Glutamatergic neuron (in vitro differentiated cells): ENCODE results near the gene BEND5. TPM values are rescaled to one million over a fixed set of nuclear protein-coding genes. Genes with fewer than 3 reads are reported as not detected.

Source experiments
- DNase-seq: peaks from one replicate; pipeline ENCODE4 v3.0.0; 2022
- H3K27ac Mint-ChIP-seq: one replicate; pipeline ENCODE4 v1.8.0; 2020; ENCODE audit warnings: mild to moderate bottlenecking, mixed read lengths, inconsistent platforms; ENCODE audit not compliant: unreplicated experiment
- H3K27me3 Mint-ChIP-seq: one replicate; pipeline ENCODE4 v1.8.0; 2020; ENCODE audit warnings: mild to moderate bottlenecking, moderate library complexity, mixed read lengths, inconsistent platforms; ENCODE audit not compliant: unreplicated experiment
- H3K36me3 Mint-ChIP-seq: one replicate; pipeline ENCODE4 v1.8.0; 2020; ENCODE audit warnings: mild to moderate bottlenecking, mixed read lengths, inconsistent platforms; ENCODE audit not compliant: unreplicated experiment
- H3K4me1 Mint-ChIP-seq: one replicate; pipeline ENCODE4 v1.8.0; 2020; ENCODE audit warnings: mild to moderate bottlenecking, low read depth, mixed read lengths, inconsistent platforms; ENCODE audit not compliant: unreplicated experiment
- H3K4me3 Mint-ChIP-seq: one replicate; pipeline ENCODE4 v1.8.0; 2020; ENCODE audit warnings: mild to moderate bottlenecking, mixed read lengths, inconsistent platforms; ENCODE audit not compliant: unreplicated experiment
- H3K9me3 Mint-ChIP-seq: one replicate; pipeline ENCODE4 v1.8.0; 2020; ENCODE audit warnings: mild to moderate bottlenecking, moderate library complexity, mixed read lengths, inconsistent platforms; ENCODE audit not compliant: unreplicated experiment
- CTCF ChIP-seq: fragments of 200-600 bp; sonication (generic); IDR thresholded peaks from one replicate; pipeline ENCODE4 v1.5.0; 2021; ENCODE audit not compliant: partially characterized antibody, unreplicated experiment
- total RNA-seq: library from RNA; stranded (reverse); fragmentation: NEBNext Ultra II Directional; extraction: Animal tissue kit (Norgen Biotek cat#: 25700); gene quantifications from one replicate; pipeline ENCODE4 v1.2.1, GENCODE V29; 2021; ENCODE audit not compliant: unreplicated experiment

The BEND5 gene
- total RNA-seq, 1 donor from 2014 or later, result 34.8 TPM

- Mint-ChIP-seq H3K36me3 (no peaks in the 10 kb centered on the region), H3K4me3 (no peak overlapping the region), H3K9me3 (no peaks in the 10 kb centered on the region), H3K27ac (no peak overlapping the region), H3K4me1 (peaks cover 25% of the 10 kb centered on the region), H3K27me3 (no peaks in the 10 kb centered on the region)
- no peak for DNase-seq
- no peak for TF ChIP-seq CTCF
These were observed 96.2 kb downstream of the BEND5 start for GRCh38 chr1:48680411-48681035.

GRCh38 chr1:48679859-48680258, 96.8 kb downstream of the BEND5 start:
- Mint-ChIP-seq H3K27me3 (no peaks in the 10 kb centered on the region), H3K4me1 (peaks cover 28% of the 10 kb centered on the region), H3K9me3 (no peaks in the 10 kb centered on the region), H3K27ac (no peak overlapping the region), H3K4me3 (no peak overlapping the region), H3K36me3 (no peaks in the 10 kb centered on the region)
- no peak for TF ChIP-seq CTCF
- DNase-seq, result no peak

GRCh38 chr1:48678710-48679505, 97.8 kb downstream of the BEND5 start:
- no peak for TF ChIP-seq CTCF
- H3K9me3 Mint-ChIP-seq, result no peaks in the 10 kb centered on the region
- DNase-seq, result no peak

More at GRCh38 chr1:48678710-48679505, 97.8 kb downstream of the BEND5 start:
- H3K27me3 Mint-ChIP-seq, result no peaks in the 10 kb centered on the region
- H3K4me1 Mint-ChIP-seq, result peaks cover 26% of the 10 kb centered on the region
- H3K4me3 Mint-ChIP-seq, result no peak overlapping the region
- H3K36me3 Mint-ChIP-seq, result no peaks in the 10 kb centered on the region
- no peak overlapping the region for H3K27ac Mint-ChIP-seq
